Measurements from ENCODE around the gene POLR1A.

GRCh38 chr2:86011449-86011941 lies 94.2 kb downstream of the POLR1A start:
- TF ChIP-seq, protein P1, sequence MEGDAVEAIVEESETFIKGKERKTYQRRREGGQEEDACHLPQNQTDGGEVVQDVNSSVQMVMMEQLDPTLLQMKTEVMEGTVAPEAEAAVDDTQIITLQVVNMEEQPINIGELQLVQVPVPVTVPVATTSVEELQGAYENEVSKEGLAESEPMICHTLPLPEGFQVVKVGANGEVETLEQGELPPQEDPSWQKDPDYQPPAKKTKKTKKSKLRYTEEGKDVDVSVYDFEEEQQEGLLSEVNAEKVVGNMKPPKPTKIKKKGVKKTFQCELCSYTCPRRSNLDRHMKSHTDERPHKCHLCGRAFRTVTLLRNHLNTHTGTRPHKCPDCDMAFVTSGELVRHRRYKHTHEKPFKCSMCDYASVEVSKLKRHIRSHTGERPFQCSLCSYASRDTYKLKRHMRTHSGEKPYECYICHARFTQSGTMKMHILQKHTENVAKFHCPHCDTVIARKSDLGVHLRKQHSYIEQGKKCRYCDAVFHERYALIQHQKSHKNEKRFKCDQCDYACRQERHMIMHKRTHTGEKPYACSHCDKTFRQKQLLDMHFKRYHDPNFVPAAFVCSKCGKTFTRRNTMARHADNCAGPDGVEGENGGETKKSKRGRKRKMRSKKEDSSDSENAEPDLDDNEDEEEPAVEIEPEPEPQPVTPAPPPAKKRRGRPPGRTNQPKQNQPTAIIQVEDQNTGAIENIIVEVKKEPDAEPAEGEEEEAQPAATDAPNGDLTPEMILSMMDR (IDR thresholded peaks at IDR 0.05): no peak
- TF ChIP-seq POLR2A (IDR thresholded peaks at IDR 0.05): no peak
